Kidney (tissue), 14 donors: Measurements from ENCODE around the gene GDF9. TPM values are rescaled to one million over a fixed set of nuclear protein-coding genes. Genes with fewer than 3 reads are reported as not detected.

Experiments used
- DNase-seq, 5 donors: peaks; one replicate each; pipeline ENCODE4 v3.0.0-alpha.2; 2013 to 2020
- FAIRE-seq: peaks from 2 replicates; lab custom pipeline; 2012; peaks lifted over from hg19 to GRCh38; lab: Jason Lieb, UNC
- H3K27ac ChIP-seq, 2 donors: one replicate each; pipeline ENCODE4 v1.7.0; 2013; ENCODE audit warnings: low read depth in 2 of 2, low read length in 2 of 2, inconsistent platforms in 1 of 2
- H3K27me3 ChIP-seq: one replicate; pipeline ENCODE4 v1.7.1; 2013; ENCODE audit warnings: low read length, inconsistent platforms; ENCODE audit not compliant: control insufficient read depth, insufficient read depth
- H3K36me3 ChIP-seq, 3 donors: one replicate each; pipeline versions ENCODE4 v1.7.0 to v1.7.1; 2013; ENCODE audit warnings: low read length in 3 of 3, control low read depth in 1 of 3, inconsistent platforms in 1 of 3; ENCODE audit not compliant: insufficient read depth in 3 of 3, control insufficient read depth in 2 of 3
- H3K4me1 ChIP-seq, 3 donors: one replicate each; pipeline versions ENCODE4 v1.7.0 to v1.7.1; 2013; ENCODE audit warnings: low read length in 3 of 3, inconsistent platforms in 1 of 3, low read depth in 1 of 3; ENCODE audit not compliant: control insufficient read depth in 2 of 3, insufficient read depth in 2 of 3
- H3K4me3 ChIP-seq, 3 donors: one replicate each; pipeline versions ENCODE4 v1.7.0 to v1.8.1; 2013; ENCODE audit warnings: low read length in 3 of 3, control low read depth in 1 of 3, inconsistent platforms in 1 of 3
- H3K9ac ChIP-seq, 3 donors: one replicate each; pipeline versions ENCODE4 v1.7.0 to v1.7.1; 2013; ENCODE audit warnings: low read length in 3 of 3, control low read depth in 1 of 3, inconsistent platforms in 1 of 3
- H3K9me3 ChIP-seq, 3 donors: one replicate each; pipeline versions ENCODE4 v1.7.0 to v1.7.1; 2013; ENCODE audit warnings: low read length in 3 of 3, control low read depth in 1 of 3, inconsistent platforms in 1 of 3; ENCODE audit not compliant: control insufficient read depth in 2 of 3, insufficient read depth in 1 of 3
- intact Hi-C: fragments of 100-400 bp; cut with DNase I; formaldehyde crosslinking; loops from one replicate; pipeline ENCODE4 v1.11.1; 2022
- polyA plus RNA-seq: library from polyadenylated mRNA; stranded (reverse); fragments of 350-450 nt; fragmentation: Illumina TruSeq; extraction: RNeasy Lipid Tissue Mini Kit (QIAGEN cat#74804); gene quantifications from one replicate; pipeline ENCODE4 v1.2.3, GENCODE V29; 2014; ENCODE audit warnings: low read depth, low replicate concordance; ENCODE audit not compliant: insufficient read depth
- total RNA-seq: library from RNA; stranded (reverse); fragmentation: NEBNext Ultra II Directional; extraction: Animal tissue kit (Norgen Biotek cat#: 25700); gene quantifications from one replicate; pipeline ENCODE4 v1.2.1, GENCODE V29; 2021
- TF ChIP-seq, protein P1 (sequence below): IDR thresholded peaks from 3 replicates; pipeline ENCODE4 v1.5.1; 2012; ENCODE audit warnings: mild to moderate bottlenecking, moderate library complexity, borderline replicate concordance; ENCODE audit not compliant: insufficient read depth; ENCODE audit errors: extremely low read depth
- donor health status: control.
- donor health status: control.
- donor health status: control.
- donor health status: control.
- donor health status: control.
- donor health status: DM: yes; HTN: yes; CAD: no.
- donor health status: Normal renal cell carcinoma (clear cell type).

The GDF9 gene
- total and polyA plus RNA-seq, 2 donors from 2014 or later = 0.88 TPM

DNA sequence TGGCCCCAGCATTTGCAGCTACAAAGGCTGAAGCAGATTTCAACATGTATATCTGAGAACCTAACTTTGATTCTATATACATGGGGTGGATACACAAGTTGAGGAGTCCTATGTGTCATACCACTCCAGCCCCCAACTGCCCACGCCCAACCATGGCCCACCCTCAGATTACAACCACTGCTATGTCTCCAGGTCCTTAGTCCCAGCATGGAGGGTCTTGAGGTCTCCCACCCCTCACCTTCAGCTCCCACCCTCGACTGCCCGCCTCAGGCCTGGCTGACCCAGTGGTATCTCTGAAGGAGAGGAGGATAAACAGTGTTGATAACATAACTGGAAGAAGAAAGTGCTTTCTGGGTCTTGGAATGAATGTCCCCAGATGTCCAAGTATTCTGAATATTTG lies 44.9 kb downstream of the GDF9 start:
- no peaks in the 10 kb centered on the region for H3K9me3 ChIP-seq
- H3K4me1 ChIP-seq = peaks cover 0 to 5% (median 0%) of the 10 kb centered on the region in 3 donors
- H3K9ac ChIP-seq = no peak overlapping the region
- no peak for DNase-seq
- FAIRE-seq = no peak
- no peak overlapping the region for H3K4me3 ChIP-seq
- H3K27me3 ChIP-seq = no peaks in the 10 kb centered on the region
- intact Hi-C loops = no loop called here
- TF ChIP-seq, protein P1, sequence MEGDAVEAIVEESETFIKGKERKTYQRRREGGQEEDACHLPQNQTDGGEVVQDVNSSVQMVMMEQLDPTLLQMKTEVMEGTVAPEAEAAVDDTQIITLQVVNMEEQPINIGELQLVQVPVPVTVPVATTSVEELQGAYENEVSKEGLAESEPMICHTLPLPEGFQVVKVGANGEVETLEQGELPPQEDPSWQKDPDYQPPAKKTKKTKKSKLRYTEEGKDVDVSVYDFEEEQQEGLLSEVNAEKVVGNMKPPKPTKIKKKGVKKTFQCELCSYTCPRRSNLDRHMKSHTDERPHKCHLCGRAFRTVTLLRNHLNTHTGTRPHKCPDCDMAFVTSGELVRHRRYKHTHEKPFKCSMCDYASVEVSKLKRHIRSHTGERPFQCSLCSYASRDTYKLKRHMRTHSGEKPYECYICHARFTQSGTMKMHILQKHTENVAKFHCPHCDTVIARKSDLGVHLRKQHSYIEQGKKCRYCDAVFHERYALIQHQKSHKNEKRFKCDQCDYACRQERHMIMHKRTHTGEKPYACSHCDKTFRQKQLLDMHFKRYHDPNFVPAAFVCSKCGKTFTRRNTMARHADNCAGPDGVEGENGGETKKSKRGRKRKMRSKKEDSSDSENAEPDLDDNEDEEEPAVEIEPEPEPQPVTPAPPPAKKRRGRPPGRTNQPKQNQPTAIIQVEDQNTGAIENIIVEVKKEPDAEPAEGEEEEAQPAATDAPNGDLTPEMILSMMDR = no peak
- H3K36me3 ChIP-seq = no peaks in the 10 kb centered on the region
- H3K27ac ChIP-seq = no peak overlapping the region

DNA sequence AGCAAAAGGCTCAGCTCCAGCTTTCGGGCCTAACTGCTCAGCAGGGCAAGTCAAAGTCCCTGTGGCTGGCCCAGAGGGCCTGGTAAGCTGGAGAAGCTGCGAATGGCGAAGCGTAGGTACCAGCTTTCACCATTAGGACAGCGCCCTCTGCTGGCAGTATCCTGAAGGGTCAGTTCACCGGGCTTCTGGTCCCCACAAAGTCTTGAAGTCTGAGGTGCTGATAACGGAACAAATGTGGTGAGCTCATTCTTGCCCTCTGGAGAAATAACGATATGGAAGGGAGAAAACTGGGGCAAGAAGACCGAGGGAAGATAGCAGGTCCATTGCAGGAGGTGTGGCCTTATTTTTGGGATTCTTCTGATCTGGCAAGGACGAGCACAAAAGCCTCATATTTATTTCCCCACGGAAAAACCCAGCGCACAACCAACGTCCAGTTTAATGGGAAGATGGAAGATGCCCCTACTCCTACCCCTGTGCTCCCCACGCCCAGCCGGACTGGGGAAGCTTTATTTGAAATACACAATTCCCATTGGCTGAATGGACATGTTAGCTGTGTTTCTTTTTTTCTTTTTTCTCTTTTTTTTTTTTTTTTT lies 46.0 kb downstream of the GDF9 start:
- Histone ChIP-seq H3K4me3 (peak overlapping the region in 1 of 3 donors; percentile 36), H3K9ac (peak overlapping the region in 1 of 3 donors; percentile 63), H3K27me3 (no peaks in the 10 kb centered on the region), H3K27ac (peak overlapping the region in 1 of 2 donors; percentile 25), H3K36me3 (no peaks in the 10 kb centered on the region), H3K9me3 (no peaks in the 10 kb centered on the region), H3K4me1 (peaks cover 0 to 3% (median 0%) of the 10 kb centered on the region in 3 donors)
- DNase-seq (peak; percentile 92 to 96 (median 94)), FAIRE-seq (no peak)
- intact Hi-C loops = no loop called here
- TF ChIP-seq, protein P1 = peak; percentile 88

DNA sequence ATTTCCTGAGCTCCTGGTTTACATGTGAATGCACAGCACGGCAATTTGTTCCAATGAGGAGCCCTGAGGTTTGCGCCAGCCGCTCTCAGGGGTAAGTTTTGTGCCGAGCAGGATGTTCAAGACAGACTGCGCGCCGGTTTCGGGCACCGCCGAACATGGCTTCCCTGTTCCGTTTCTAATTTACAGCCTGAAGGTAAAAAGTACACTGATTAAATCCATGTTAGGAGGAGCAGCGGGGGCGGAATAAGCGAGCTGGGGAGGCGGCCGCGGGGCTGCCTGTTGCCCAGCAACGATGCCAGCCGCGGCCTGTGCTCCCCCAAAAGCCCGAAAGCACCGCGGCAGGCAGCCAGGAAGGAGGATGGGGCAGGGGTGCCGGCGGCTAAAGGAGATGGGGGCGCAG lies 46.8 kb downstream of the GDF9 start:
- Histone ChIP-seq H3K4me1 (peaks cover 0 to 3% (median 0%) of the 10 kb centered on the region in 3 donors), H3K36me3 (no peaks in the 10 kb centered on the region), H3K27me3 (no peaks in the 10 kb centered on the region), H3K9ac (peak overlapping the region in 1 of 3 donors; percentile 63), H3K27ac (no peak overlapping the region), H3K4me3 (peak overlapping the region in 1 of 3 donors; percentile 36), H3K9me3 (no peaks in the 10 kb centered on the region)
- intact Hi-C loops = no loop called here
- TF ChIP-seq, protein P1 = no peak
- DNase-seq (peak in 4 of 5 donors; percentile 49 to 67 (median 55)), FAIRE-seq (no peak)

DNA sequence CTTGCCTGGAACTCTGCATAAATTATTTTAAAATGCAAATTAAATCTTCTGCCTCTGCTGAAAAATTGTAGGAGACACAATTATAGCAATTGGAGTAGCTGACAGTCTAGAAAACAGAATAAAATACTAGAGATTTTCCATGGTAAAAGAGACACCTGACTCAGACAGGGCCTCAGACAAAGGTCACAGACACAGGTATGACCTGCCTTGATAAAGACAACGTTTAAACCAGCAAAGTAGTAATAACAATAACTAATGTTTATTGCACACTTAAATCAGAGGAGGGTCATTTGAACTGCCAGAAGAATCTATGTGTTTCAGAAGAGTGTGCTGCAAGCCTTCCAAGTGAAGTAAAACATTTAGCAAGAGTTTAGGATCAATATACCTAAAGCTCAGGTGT lies 49.3 kb downstream of the GDF9 start:
- Histone ChIP-seq H3K27ac (no peak overlapping the region), H3K9ac (no peak overlapping the region), H3K36me3 (no peaks in the 10 kb centered on the region), H3K9me3 (no peaks in the 10 kb centered on the region), H3K4me3 (no peak overlapping the region), H3K27me3 (peaks cover 7% of the 10 kb centered on the region), H3K4me1 (peaks cover 0 to 2% (median 0%) of the 10 kb centered on the region in 3 donors)
- no peak for FAIRE-seq
- TF ChIP-seq, protein P1 = no peak
- intact Hi-C loops = no loop called here
- no peak for DNase-seq
